CD1c-positive myeloid dendritic cell (primary cell): ENCODE results near the gene TNIK.
"Not testable (repeated sequence)": the region's sequence is repeated elsewhere in the genome, so short reads cannot be mapped to it uniquely, and the experiment has no call there.

ENCODE experiments used
- DNase-seq: peaks from one replicate; pipeline ENCODE4 v3.0.0-alpha.2; 2016; ENCODE audit errors: extremely low spot score

TNIK gene

DNA sequence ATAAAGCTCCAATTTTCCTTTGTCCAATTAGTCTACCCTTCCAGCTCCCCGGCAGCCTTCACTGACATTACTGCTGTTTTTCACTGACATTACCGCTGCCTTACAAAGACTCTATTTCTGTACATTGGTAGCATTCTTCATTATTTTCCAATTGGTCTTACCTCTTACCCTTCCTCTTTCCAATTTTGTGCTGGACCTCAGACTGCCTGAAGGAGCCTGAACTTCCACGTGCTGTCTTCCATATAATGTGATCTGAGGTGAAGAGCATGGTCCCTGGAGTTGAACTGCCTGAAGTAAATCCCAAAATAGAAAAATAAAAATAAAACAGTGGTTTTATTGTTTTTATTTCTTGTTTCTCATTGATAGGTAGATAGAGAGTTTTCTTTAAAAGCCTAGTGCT is 9.2 kb upstream of the TNIK start:
- no peak for DNase-seq

DNA sequence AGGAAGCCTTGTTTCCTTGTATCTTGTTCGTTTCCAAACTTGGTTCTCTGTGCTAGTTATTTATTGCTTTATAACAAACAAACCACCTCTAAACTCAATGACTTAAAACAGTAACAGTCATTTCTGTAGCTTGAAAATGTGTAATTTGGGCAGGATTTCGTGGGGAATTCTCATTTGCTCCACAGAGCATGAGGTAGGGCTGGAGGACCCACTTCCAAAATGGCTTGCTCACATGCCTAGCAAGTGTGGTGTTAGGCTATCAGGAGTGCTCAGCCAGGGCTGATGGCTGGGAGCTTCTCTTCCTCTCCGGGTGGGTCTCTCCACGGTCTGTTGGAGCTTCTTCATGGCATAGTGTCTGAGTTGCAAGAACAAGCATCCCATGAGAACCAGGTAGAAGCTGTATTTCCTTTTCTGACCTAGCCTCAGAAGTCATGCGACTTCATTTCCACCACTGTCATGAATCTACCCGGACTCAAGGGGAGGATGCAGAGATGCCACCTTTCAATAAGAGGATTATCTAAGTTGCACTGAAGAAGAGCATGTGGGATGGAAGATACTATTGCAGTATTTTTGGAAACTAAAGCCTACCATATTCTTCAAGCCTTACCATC is 8.2 kb upstream of the TNIK start:
- DNase-seq = no peak

DNA sequence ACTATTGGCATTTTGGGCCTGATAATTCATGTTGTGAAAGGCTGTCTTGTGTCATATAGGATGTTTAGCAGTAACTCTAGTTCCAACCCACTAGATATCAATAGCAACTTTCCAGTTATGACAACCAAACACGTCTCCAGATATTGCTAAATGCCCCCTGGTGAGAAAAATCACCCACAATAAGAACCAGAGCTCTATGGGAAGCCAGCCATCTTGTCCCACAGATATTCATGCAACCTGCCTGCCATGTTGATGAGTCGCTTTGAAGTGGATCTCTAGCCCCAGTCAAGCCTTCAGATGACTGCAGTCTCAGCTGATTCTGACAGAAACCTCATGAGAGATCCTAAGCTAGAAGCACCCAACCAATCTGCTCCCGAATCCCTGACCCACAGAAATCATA is 5.6 kb upstream of the TNIK start:
- no peak for DNase-seq

DNA sequence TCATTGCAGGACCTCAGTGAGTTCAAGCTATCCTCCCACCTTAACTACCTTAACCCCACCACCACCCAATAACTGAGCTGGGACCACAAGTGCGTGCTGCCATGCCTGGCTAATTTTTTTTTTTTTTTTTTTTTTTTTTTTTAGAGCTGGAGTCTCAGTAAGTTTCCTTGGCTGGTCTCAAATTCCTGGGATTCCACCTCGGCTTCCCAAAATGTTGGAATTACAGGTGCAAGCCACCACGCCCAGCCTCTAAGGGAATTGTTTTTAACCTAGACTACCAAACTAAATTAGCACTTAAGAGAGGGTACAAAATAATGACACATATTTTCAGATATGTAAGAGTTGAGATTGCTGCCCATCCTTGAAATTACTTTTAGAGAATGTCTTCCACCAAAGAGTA is 4.3 kb upstream of the TNIK start:
- DNase-seq = no peak

DNA sequence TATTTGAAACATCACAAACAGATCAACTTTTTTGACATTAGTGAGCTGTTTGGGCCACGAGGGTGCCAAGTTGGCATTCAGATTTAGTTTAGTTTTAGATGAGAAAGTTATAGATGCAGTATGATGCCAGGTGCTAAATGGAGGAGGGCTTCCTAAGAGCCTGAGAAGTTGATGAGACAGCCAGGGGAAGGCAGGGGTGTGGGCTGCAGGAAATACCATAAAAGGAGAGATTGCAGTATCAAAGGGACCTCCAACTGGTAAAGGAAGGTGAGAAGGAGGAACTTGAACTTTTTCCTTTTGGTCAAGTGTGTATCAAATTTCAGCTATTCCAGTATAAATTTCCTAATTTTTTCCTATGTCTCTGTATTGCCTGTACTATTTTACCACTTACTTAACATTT is 2.0 kb upstream of the TNIK start:
- DNase-seq = no peak

DNA sequence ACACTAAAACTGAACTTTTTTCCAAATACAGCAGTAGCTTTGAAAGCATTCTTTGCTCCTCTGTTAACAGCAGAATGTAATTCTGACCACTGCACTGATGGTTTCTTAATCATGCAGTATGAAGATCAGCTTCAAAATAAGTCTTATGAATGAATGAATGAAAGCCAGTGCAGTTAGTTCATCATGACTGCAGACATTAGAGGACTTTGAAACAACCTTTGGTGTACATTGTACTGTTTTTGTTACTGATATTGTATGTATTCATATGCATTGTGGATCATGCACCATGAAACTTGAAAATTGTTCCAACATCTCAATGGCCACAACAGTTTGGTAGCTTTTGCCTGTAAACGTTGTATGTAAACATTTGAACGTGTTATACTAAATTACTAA is 1.3 kb upstream of the TNIK start:
- DNase-seq = no peak

DNA sequence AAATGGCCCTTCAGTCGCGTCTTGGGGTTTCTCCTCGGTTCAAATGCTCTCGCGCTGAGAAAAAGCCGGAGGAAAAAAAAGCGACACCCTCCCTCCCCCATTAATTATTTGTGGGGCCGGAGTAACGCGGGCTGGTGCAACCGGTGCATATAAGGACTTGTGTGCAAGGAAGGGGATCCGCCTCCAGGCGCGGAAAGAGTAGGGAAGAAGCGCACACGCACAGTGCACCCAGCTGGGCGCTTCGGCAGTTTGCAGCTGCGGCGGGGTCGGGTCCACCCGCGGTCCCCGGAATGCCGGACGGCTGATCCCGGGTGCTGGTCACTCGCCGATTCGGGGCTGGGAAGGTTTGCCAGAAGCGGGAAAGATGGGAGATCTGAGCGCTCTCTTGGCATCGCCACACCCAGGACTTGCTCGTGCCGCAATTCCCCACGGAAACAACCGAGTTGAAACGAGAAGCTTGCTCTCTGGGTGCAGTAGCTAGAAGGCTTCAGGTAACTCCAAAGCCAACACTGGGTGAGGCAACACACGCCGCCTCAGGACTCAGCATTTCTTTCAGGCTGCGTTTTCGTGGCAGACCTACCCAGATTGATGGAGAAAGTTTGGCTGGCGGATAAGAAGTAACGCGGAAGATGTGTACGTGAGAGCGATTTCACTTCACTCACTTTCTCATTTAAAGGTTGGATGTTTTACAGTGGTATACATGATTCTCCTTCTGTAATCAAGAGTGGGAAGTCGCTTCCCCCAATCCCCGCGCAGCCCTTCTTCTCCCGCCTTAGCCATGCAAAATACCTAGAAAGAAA is 720 bp upstream of the TNIK start:
- DNase-seq = peak; percentile 45

DNA sequence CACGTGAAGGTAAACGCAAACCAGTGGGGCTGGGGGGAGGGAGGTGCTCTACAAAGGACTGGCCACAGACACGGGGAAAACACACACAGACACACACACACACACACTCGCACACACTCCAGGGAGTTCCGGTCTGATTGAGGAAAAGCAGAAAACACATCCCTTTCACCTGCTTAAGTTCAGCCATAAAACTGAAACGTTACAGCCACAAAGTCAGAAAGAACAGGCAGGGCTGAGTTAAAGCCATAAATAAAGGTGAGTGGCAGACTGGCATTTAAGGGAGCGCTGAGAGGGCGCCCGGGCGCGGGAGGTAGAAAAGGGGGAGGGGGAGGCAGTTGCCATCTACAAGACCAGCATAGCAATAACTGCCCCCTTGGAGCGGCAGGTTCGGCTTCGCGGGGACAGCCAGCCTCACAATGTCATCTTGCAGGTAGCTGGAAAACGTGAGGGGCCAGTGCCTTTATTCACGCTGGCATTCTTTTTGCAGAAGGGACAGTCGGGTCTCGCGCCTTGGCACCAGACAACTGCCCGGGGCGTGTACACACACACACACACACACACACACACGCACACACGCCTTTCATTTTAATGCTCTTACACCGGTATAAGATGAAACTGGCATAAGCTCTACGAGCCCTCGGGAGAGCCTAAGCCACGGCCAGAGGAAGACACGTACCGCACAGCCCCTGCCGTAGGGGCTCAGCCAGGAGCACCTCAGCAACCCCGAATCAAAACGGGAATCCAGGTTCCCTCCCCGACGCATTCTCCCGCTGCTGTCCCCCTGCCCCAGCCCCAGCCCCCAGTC is 866 bp downstream of the TNIK start:
- DNase-seq = peak; percentile 28

DNA sequence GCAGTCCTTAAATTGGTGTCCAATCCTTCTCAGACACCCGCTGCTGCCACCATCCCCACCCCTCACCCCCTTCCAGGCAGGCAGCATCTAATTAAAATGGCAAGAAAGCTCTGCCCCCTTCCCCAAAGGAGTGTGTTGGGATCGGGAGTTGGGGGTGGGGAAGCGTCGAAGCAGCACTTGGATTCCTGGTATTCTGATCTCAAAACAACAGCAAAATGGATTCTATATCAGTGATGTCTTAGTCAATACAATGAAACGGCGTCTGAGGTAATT is 1.4 kb downstream of the TNIK start:
- no peak for DNase-seq

DNA sequence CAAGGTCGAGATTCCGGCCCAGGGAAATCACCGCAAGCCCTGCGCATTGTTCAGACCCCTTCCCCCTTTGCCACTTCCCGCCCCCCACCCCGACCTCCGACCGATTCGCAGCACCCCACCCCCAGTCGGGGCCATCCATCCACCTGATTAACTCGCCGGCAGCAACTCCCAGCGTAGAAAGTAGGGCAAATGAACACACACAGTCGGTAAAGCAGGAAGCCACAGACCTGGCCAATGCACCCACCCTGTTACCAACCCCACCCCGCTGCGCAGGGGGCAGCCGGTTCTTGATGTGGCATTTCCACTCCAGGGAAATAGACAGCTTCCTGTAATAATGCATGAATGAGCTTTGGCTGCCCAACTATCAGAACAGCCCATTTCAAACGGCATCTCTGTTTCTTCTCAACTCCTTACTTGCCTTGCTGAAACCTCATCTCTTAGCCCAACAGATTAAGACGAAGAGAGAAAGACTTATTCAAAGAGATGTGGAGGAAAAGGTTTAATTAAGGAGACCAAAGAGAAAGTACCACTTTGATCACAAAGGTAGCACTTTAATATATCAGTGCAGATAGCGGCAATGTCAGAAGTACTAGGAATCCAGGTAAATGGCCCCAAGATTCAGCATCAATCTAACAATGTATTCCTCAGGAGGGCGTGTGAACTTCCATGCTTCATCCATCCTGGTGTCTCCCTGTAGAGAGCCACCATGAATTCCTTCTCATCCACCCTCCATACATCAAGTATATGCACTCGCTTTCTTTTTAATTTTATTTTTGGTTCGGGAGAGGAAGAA is 1.9 kb downstream of the TNIK start:
- peak; percentile 20 for DNase-seq

DNA sequence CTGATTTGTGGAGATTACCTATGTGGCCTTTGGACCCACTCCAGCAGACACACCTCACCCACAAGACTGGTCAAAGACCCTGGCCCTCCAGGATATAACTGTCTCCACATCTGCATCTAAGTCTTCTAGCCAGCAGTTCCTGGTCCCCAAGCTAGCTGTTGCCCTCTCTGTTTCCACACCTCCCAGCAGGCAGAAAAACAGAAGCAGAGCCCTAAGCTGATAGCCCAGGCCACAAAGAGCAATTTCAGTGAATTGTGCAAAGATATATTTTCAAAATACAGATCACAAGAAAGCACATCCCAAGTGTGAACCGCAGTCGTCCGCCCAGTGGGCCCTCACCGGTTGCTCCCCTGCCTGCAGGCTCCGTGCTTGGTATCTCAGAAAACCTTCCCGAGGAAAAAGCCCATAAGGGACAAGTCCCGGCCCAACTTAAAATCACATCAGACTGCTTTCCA is 2.6 kb downstream of the TNIK start:
- no peak for DNase-seq

DNA sequence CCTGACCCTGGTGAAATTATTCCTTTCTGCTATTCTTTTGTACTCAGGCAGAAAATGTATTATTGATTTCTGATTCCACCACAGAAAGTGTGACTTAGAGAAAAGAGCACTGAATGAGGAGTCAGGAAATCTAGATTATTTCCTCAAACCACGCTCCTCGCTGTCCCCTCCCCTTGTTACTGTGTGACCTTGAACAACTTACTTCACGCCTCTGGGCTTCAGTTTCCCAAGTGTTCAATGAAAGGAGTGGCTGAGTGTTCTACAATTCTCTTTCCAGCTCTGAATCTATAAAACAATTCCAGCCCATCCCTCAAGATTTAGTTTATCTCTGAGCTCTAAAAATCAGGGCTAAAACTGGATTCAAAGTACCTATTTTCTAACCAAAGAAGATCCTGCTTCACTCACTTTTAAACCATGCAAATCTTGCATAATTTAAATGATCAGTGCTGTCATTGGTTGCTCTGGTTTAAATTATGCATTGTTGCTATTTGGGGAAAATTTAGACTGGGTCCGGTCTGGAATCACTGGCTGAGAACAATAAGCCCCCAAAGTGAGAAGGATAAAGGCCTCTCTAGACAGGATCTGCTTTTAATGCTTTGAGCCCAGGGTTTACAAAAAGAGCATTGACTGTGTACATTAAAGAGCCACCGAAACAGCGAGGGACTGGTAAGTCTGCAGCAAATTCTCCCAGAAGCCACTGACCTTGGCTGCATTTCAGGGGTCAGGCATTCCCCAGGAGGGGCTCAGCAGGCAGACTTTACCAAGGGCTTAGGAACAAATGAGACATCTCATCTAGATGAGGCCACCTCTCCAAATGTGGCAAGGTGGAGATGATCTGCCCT is 3.2 kb downstream of the TNIK start:
- DNase-seq = no peak

DNA sequence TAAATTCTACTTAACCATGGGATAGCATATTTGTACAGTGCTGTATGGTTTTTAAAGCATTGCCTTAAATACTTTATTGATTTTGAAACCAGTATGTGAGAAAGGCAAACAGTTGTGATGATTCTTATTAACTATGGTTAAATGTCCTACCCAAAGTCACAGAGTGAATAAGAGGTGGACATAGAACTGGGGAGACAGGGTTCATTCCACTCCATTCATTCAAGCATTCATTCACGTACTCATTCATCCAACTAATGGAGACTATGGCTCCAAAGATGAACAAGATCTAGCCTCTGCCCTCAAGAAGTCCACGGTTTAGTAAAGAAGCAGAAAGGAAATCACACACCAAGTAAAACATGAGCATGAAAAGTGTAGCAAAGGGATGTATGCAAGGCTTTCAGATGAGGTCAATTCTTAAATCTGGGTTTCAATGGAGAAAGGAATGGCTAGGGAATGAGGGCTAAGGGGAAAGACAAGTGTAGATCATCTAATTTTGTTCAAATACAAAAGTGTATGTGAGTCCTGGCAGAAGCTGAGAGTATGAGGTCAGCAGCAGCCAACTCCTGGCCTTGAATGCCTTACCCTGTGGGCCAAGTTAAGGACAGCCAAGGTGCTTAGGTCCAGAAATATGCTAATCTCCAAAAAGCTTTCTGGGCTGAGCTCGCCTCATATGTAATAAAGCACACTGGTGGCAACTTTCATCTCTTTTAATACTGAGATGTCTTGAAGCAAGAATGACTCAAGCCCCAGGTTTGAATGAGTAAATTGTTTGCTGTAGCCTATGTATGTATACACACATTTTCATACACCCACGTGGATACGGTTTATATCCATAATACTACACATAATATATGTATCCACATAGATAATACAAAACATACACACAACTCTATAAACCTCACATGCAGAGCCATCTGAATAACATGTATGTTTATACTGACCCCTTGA is 4.3 kb downstream of the TNIK start:
- no peak for DNase-seq

DNA sequence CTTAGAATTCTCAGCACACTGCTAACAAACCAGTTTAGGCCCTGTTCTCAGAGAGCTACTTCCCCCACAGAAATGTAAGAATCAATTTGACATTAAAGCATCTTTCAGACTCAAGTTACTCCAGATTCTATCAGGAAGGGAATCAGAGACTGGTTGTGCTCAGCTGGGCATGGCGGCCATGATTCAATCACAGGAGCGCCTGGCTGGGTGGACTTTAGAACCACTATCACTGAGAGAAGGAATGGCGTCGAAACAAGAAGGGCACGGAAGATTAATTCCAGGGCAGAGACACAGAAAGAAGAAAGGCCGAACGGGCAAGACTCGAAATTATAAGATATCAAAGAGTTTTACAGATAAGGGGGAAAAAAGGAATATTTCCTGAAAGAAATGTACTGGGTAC is 6.2 kb downstream of the TNIK start:
- no peak for DNase-seq

DNA sequence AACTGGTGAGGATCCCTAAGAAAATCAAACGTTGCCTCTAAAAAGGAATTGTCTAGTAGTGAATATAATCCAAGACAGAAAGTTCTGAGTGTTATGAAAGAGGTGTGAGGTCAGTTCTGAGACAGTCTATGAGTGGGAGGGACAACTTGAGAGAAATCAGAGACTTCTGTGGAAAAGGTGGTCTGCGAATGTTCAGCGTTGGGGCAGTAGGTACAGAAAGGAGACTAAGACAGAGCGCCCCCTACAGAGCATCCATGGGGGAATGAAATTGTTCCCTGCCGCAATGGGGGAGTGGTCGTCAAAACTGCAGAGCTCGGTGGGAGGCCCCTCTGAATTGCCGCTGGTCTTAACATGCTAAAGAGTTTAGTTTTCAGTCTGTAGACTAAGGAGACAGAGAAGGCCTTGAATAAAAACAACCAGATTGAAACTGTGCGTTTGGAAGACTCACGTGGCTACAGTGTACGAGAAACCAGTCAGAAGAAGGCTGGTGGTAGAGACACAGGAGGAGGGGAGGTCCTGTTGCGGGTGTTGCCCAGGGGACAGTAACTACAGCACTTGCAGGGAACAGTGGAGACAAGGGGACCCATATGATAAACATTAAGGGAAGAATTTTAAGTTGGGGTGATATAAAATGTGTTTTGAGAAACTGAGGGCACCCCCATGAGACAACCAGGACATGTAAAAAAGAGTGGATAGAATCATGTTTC is 6.9 kb downstream of the TNIK start:
- DNase-seq = no peak

DNA sequence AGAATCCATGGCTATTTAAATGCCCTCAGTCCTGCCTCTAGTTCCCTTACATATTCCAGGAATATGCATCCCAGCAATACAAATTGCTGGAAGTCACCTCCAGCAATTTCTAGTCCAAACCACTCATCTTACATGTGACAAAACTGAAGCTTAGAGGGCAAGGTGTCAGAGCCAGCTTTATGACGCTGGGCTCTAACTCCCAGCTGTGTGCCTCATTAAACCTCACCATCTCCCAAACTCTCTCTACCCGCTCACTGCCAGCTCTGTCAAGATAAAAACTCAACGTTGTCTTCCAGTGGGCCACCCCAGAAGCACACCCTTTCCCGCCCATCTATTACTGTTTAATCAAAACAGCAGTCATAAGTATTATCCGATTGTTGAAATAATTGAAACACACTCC is 7.9 kb downstream of the TNIK start:
- DNase-seq = no peak

DNA sequence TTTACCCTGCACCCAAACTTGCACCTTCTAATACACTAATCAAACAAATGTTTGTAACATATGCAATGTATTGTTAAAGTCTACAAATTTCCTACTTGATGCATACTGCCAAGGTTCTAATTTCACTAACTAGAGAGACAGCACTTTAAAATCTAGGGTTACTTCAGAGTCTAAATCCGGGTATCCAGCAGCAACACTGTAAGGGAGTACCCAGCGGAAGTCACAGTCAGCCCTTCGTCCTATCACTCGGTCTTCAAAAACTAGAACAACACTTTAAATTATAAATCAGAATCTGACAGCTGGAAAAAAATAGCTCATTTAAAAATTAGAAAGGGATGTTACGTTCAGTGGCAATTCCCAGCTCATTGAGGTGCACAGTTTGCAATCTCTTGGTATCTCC is 8.3 kb downstream of the TNIK start:
- DNase-seq = no peak

DNA sequence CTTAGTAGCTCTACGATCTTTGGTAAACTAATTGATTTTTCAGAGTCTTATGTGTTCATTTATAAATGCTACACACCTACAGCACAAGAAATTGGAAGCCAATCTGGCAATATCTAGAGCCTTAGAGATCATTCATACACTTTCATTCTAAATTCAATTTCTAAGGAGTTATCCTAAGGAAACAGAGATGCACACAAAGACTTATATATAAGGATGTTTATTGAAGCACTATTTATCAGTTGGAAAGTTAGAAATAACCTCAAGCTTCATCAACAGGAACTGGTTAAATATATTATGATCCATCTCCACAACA is 12.7 kb downstream of the TNIK start:
- not testable (repeated sequence) for DNase-seq

DNA sequence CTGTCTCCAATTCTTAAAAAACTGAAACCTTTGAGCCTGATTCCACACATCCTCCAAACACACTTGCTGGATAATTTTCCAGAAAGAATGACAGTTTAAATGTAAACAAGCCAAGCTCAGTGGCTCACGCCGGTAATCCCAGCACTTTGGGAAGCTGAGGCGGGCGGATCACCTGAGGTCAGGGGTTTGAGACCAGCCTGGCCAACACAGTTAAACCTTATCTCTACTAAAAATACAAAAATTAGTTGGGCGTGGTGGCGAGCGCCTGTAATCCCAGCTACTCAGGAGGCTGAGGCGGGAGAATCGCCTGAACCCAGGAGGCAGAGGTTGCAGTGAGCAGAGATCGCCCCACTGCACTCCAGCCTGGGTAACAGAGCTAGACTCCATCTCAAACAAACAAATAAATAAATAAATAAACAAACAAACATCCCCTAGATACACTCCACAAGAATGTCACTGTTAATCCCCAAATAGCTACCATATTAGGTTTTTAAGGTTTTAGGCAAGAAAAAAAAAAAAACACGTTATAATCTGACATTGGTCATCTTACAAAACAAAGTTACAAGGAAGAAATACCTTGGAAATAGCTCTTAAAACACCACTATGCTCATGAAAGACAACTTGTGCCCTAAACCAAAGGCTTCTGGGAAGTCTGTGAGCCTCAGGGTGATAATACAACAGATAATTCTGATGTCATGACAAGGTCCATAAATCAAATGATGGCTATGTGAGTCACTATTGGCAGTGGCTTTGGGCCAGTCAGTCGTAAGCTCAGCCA is 13.2 kb downstream of the TNIK start:
- no peak for DNase-seq
